BJ (cell line): Measurements from ENCODE around the gene PDCD5. TPM values are rescaled to one million over a fixed set of nuclear protein-coding genes. Genes with fewer than 3 reads are reported as not detected.

ENCODE experiments used
- CTCF ChIA-PET: fragments of 350-600 bp; formaldehyde crosslinking; extraction: SDS; loops from one replicate; lab custom pipeline; 2021; ENCODE audit warnings: antibody characterized with exemption, inconsistent platforms; lab: Yijun Ruan, JAX
- POLR2A ChIA-PET: fragments of 300-600 bp; sonication (Branson Sonifier 250); formaldehyde crosslinking; extraction: SDS; loops from one replicate; lab custom pipeline; 2021; ENCODE audit warnings: antibody characterized with exemption; lab: Charles Lee
- DNase-seq: peaks from one replicate; pipeline ENCODE4 v3.0.0-alpha.2; 2011; ENCODE audit warnings: low read depth
- H3K27me3 ChIP-seq: 2 replicates; pipeline ENCODE4 v1.6.0; 2011; ENCODE audit warnings: low read length; ENCODE audit not compliant: control insufficient read depth, insufficient read depth
- H3K36me3 ChIP-seq: 2 replicates; pipeline ENCODE4 v1.5.1; 2011; ENCODE audit warnings: low read length; ENCODE audit not compliant: control insufficient read depth, insufficient read depth
- H3K4me3 ChIP-seq: 2 replicates; pipeline ENCODE4 v1.5.1; 2011; ENCODE audit warnings: low read depth, mild to moderate bottlenecking, control low read depth, low read length
- CTCF ChIP-seq: IDR thresholded peaks from 2 replicates; pipeline ENCODE4 v1.5.1; 2011; ENCODE audit warnings: low read depth, mild to moderate bottlenecking, control low read depth, inconsistent platforms, low read length, moderate library complexity; ENCODE audit not compliant: insufficient read depth
- polyA plus RNA-seq: library from polyadenylated mRNA; depleted of rRNA; stranded (reverse); fragments of >200 nt; gene quantifications from 2 replicates; pipeline ENCODE4 v1.2.3, GENCODE V29; 2011

Gene PDCD5
- polyA plus RNA-seq, 1 experiment = 66.9 TPM

- CTCF ChIA-PET = no interaction called here
- H3K4me3 ChIP-seq = no peak overlapping the region
- no peaks in the 10 kb centered on the region for H3K27me3 ChIP-seq
- POLR2A ChIA-PET = no interaction called here
- no peaks in the 10 kb centered on the region for H3K36me3 ChIP-seq
- no peak for DNase-seq
- no peak for TF ChIP-seq CTCF
Observed at GRCh38 chr19:32542477-32543108, 38.4 kb upstream of the PDCD5 start.

GRCh38 chr19:32543115-32543900 lies 37.7 kb upstream of the PDCD5 start:
- POLR2A ChIA-PET = no interaction called here
- CTCF ChIA-PET = interaction anchor here (0.6 kb wide), 1 partner anchor 341 kb away, joined by 3 read pairs; no protein-coding TSS in a partner anchor
- no peaks in the 10 kb centered on the region for H3K36me3 ChIP-seq
- no peak for DNase-seq
- H3K4me3 ChIP-seq = no peak overlapping the region
- no peak for TF ChIP-seq CTCF
- H3K27me3 ChIP-seq = no peaks in the 10 kb centered on the region

- CTCF ChIA-PET = interaction anchor here (0.7 to 0.9 kb wide), 2 partner anchors 55 to 1676 kb away, joined by 3 read pairs; no protein-coding TSS in a partner anchor
- no peaks in the 10 kb centered on the region for H3K36me3 ChIP-seq
- no peak overlapping the region for H3K4me3 ChIP-seq
- no peak for TF ChIP-seq CTCF
- H3K27me3 ChIP-seq = no peaks in the 10 kb centered on the region
- POLR2A ChIA-PET = no interaction called here
- DNase-seq = no peak
Observed at GRCh38 chr19:32544917-32545316, 36.1 kb upstream of the PDCD5 start.

GRCh38 chr19:32550666-32551065 lies 30.3 kb upstream of the PDCD5 start:
- TF ChIP-seq CTCF = no peak
- Histone ChIP-seq H3K27me3 (no peaks in the 10 kb centered on the region), H3K4me3 (no peak overlapping the region), H3K36me3 (no peaks in the 10 kb centered on the region)
- CTCF ChIA-PET = no interaction called here
- POLR2A ChIA-PET = no interaction called here
- DNase-seq = no peak

- ChIA-PET CTCF (no interaction called here), POLR2A (no interaction called here)
- no peak for TF ChIP-seq CTCF
- no peak overlapping the region for H3K4me3 ChIP-seq
- no peak for DNase-seq
- no peaks in the 10 kb centered on the region for H3K27me3 ChIP-seq
- no peaks in the 10 kb centered on the region for H3K36me3 ChIP-seq
Observed at GRCh38 chr19:32555786-32556185, 25.2 kb upstream of the PDCD5 start.
